Neural cell (in vitro differentiated cells): ENCODE data around the gene RBM19. TPM values are rescaled to one million over a fixed set of nuclear protein-coding genes. Genes with fewer than 3 reads are reported as not detected.

Experiments
- H2AFZ ChIP-seq: fragments of 200-600, 300-800 bp; sonication (generic), shearing (Covaris generic); 2 replicates; pipeline ENCODE4 v1.6.0; 2014; ENCODE audit warnings: low read depth, mild to moderate bottlenecking, antibody characterized with exemption, low read length, moderate library complexity
- H3F3A ChIP-seq: fragments of 200-600 bp; shearing (Covaris generic); 2 replicates; pipeline ENCODE4 v1.6.1; 2016; ENCODE audit warnings: mild to moderate bottlenecking, moderate library complexity, mixed read lengths, antibody characterized with exemption, low read length; ENCODE audit not compliant: insufficient read depth, poor library complexity, severe bottlenecking
- H3K27ac ChIP-seq: fragments of 200-600, 300-800 bp; sonication (generic), shearing (Covaris generic); 2 replicates; pipeline ENCODE4 v1.5.1; 2014; ENCODE audit warnings: mild to moderate bottlenecking, low read length, moderate library complexity
- H3K27me3 ChIP-seq: fragments of 300-800, 200-600 bp; sonication (generic), shearing (Covaris generic); 2 replicates; pipeline ENCODE4 v1.6.0; 2014; ENCODE audit warnings: mild to moderate bottlenecking, low read depth, low read length, moderate library complexity; ENCODE audit not compliant: insufficient read depth
- H3K36me3 ChIP-seq: fragments of 300-800, 200-600 bp; sonication (generic), shearing (Covaris generic); 2 replicates; pipeline ENCODE4 v1.5.1; 2014; ENCODE audit warnings: mild to moderate bottlenecking, antibody characterized with exemption, low read length, moderate library complexity; ENCODE audit not compliant: insufficient read depth
- H3K4me2 ChIP-seq: fragments of 300-800, 200-600 bp; sonication (generic), shearing (Covaris generic); 2 replicates; pipeline ENCODE4 v1.6.0; 2014; ENCODE audit warnings: mild to moderate bottlenecking, low read length
- H3K4me3 ChIP-seq: fragments of 300-800, 200-600 bp; sonication (generic), shearing (Covaris generic); 2 replicates; pipeline ENCODE4 v1.5.1; 2014; ENCODE audit warnings: mild to moderate bottlenecking, low read length, moderate library complexity
- H3K79me2 ChIP-seq: fragments of 200-600 bp; shearing (Covaris generic); replicated peaks from 2 replicates; pipeline ENCODE4 v1.6.0; 2014; ENCODE audit warnings: mild to moderate bottlenecking, low read length, moderate library complexity; ENCODE audit not compliant: insufficient read depth
- H3K9ac ChIP-seq: fragments of 300-800, 200-600 bp; sonication (generic), shearing (Covaris generic); 2 replicates; pipeline ENCODE4 v1.6.1; 2016; ENCODE audit warnings: mild to moderate bottlenecking, low read length, mixed read lengths
- H3K9me2 ChIP-seq: fragments of 200-600 bp; shearing (Covaris generic); 2 replicates; pipeline ENCODE4 v1.6.1; 2016; ENCODE audit warnings: mild to moderate bottlenecking, low read length, mixed read lengths; ENCODE audit not compliant: insufficient read depth
- H3K9me3 ChIP-seq: fragments of 200-600, 300-800 bp; sonication (generic), shearing (Covaris generic); 2 replicates; pipeline ENCODE4 v1.6.1; 2016; ENCODE audit warnings: mild to moderate bottlenecking, mixed run types, low read length, moderate library complexity, mixed read lengths
- H4K20me1 ChIP-seq: fragments of 200-600 bp; shearing (Covaris generic); 2 replicates; pipeline ENCODE4 v1.6.1; 2016; ENCODE audit warnings: mild to moderate bottlenecking, mixed run types; ENCODE audit not compliant: insufficient read depth
- EP300 ChIP-seq: fragments of 450-650 bp; conservative IDR thresholded peaks from 2 replicates; pipeline ENCODE4 v1.6.1; 2014; ENCODE audit warnings: antibody characterized with exemption, mild to moderate bottlenecking, moderate library complexity; ENCODE audit not compliant: poor library complexity, severe bottlenecking
- EZH2 ChIP-seq: fragments of 200-600, 300-800 bp; shearing (Covaris generic), sonication (generic); IDR thresholded peaks from 2 replicates; pipeline ENCODE4 v1.6.1; 2014; ENCODE audit warnings: antibody characterized with exemption, low read length, borderline replicate concordance, mild to moderate bottlenecking; ENCODE audit not compliant: insufficient read depth, poor library complexity, severe bottlenecking
- MXI1 ChIP-seq: fragments of 450-650 bp; conservative IDR thresholded peaks from 2 replicates; pipeline ENCODE4 v1.6.1; 2014; ENCODE audit warnings: antibody characterized with exemption, mild to moderate bottlenecking; ENCODE audit not compliant: poor library complexity, severe bottlenecking
- POLR2AphosphoS5 ChIP-seq: IDR thresholded peaks from 2 replicates; pipeline ENCODE4 v1.6.1; 2012
- RAD21 ChIP-seq: fragments of 450-650 bp; conservative IDR thresholded peaks from 2 replicates; pipeline ENCODE4 v1.6.1; 2014; ENCODE audit warnings: antibody characterized with exemption, mild to moderate bottlenecking, moderate library complexity
- SMC3 ChIP-seq: fragments of 450-650 bp; conservative IDR thresholded peaks from 2 replicates; pipeline ENCODE4 v1.6.1; 2014; ENCODE audit warnings: antibody characterized with exemption, mild to moderate bottlenecking, moderate library complexity; ENCODE audit not compliant: poor library complexity
- TAF1 ChIP-seq: IDR thresholded peaks from 2 replicates; pipeline ENCODE4 v1.6.1; 2012; ENCODE audit warnings: low read depth
- polyA plus RNA-seq: library from polyadenylated mRNA; depleted of rRNA; stranded (reverse); fragments of >200 nt; gene quantifications from 2 replicates; pipeline ENCODE4 v1.2.3, GENCODE V29; 2014
- TF ChIP-seq, protein P1 (sequence below): fragments of 450-650 bp; IDR thresholded peaks from 2 replicates; pipeline ENCODE4 v1.5.1; 2014; ENCODE audit warnings: antibody characterized with exemption, mild to moderate bottlenecking, moderate library complexity; ENCODE audit not compliant: poor library complexity, severe bottlenecking
- TF ChIP-seq, protein P2 (sequence below): IDR thresholded peaks from 2 replicates; pipeline ENCODE4 v1.6.1; 2012; ENCODE audit warnings: borderline replicate concordance

The RBM19 gene
- polyA plus RNA-seq, 1 donor from 2014 or later = 14.2 TPM

DNA sequence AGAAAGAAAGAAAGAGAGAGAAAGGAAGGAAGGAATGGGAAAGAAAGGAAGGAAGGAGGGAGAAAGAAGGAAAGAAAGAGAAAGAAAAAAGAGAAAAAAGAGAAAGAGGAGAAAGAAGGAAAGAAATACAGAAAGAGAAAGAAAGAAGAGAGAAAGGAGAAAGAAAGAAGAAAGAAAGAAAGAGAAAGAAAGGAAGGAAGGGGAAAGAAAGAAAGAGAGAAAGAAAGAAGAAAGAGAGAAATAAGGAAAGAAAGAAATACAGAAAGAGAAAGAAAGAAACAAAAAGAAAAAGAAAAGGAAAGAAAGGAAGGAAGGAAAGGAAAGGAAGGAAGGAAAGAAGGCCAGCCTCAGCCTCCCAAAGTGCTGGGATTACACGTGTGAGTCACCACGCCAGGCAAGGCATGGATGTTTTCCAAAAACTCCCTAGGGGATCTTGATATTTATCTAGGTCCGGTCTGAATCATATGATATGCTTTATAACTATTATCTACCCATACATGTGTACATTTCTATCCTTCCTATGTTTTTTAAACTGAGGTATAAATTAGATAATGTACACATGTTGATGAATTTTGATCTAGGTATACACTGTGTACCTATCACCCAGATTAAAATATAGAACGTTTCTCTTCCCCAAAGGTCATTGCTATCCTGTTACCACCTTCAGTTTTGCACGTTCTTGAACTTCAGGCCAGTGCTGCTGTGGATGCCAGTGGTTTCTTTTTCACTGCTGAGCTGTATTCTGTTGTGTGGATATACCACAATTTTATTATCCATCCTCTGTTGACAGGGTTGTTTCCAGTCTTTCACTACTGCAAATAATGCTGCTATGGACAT lies 177.9 kb downstream of the RBM19 start:
- Histone ChIP-seq H3F3A (no peaks in the 10 kb centered on the region), H3K9me2 (no peaks in the 10 kb centered on the region), H3K4me2 (no peak overlapping the region), H3K9me3 (no peaks in the 10 kb centered on the region), H3K79me2 (no peaks in the 10 kb centered on the region), H3K27me3 (no peaks in the 10 kb centered on the region), H3K4me3 (no peak overlapping the region), H3K27ac (no peak overlapping the region), H3K9ac (no peak overlapping the region), H2AFZ (no peak overlapping the region), H3K36me3 (no peaks in the 10 kb centered on the region), H4K20me1 (no peaks in the 10 kb centered on the region)
- TF ChIP-seq, protein P1, sequence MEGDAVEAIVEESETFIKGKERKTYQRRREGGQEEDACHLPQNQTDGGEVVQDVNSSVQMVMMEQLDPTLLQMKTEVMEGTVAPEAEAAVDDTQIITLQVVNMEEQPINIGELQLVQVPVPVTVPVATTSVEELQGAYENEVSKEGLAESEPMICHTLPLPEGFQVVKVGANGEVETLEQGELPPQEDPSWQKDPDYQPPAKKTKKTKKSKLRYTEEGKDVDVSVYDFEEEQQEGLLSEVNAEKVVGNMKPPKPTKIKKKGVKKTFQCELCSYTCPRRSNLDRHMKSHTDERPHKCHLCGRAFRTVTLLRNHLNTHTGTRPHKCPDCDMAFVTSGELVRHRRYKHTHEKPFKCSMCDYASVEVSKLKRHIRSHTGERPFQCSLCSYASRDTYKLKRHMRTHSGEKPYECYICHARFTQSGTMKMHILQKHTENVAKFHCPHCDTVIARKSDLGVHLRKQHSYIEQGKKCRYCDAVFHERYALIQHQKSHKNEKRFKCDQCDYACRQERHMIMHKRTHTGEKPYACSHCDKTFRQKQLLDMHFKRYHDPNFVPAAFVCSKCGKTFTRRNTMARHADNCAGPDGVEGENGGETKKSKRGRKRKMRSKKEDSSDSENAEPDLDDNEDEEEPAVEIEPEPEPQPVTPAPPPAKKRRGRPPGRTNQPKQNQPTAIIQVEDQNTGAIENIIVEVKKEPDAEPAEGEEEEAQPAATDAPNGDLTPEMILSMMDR = no peak
- TF ChIP-seq, protein P2, sequence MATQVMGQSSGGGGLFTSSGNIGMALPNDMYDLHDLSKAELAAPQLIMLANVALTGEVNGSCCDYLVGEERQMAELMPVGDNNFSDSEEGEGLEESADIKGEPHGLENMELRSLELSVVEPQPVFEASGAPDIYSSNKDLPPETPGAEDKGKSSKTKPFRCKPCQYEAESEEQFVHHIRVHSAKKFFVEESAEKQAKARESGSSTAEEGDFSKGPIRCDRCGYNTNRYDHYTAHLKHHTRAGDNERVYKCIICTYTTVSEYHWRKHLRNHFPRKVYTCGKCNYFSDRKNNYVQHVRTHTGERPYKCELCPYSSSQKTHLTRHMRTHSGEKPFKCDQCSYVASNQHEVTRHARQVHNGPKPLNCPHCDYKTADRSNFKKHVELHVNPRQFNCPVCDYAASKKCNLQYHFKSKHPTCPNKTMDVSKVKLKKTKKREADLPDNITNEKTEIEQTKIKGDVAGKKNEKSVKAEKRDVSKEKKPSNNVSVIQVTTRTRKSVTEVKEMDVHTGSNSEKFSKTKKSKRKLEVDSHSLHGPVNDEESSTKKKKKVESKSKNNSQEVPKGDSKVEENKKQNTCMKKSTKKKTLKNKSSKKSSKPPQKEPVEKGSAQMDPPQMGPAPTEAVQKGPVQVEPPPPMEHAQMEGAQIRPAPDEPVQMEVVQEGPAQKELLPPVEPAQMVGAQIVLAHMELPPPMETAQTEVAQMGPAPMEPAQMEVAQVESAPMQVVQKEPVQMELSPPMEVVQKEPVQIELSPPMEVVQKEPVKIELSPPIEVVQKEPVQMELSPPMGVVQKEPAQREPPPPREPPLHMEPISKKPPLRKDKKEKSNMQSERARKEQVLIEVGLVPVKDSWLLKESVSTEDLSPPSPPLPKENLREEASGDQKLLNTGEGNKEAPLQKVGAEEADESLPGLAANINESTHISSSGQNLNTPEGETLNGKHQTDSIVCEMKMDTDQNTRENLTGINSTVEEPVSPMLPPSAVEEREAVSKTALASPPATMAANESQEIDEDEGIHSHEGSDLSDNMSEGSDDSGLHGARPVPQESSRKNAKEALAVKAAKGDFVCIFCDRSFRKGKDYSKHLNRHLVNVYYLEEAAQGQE = no peak

DNA sequence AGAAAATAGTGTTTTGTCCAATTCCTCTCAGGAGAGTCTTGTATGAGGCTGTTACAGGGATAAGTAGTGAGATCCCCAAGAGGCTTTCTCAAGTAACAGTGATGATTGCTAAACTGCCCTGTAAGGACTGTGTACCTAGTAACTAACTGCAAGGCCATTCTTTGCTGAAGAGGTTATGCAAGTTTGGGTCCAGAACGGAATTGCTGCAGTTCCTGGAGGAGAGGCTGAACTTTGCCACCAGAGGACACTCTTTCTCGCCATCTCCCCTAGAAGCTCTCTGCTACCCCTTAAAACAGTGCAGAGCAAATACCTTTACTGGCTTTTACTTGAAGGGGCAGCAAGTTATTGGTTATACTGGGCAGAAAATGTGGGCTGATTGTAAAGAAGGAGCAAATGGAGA lies 180.0 kb downstream of the RBM19 start:
- Histone ChIP-seq H3K36me3 (no peaks in the 10 kb centered on the region), H3K4me3 (no peak overlapping the region), H3K9me3 (no peaks in the 10 kb centered on the region), H4K20me1 (no peaks in the 10 kb centered on the region), H2AFZ (no peak overlapping the region), H3K9ac (no peak overlapping the region), H3K4me2 (no peak overlapping the region), H3K27ac (no peak overlapping the region), H3F3A (no peaks in the 10 kb centered on the region), H3K9me2 (no peaks in the 10 kb centered on the region), H3K79me2 (no peaks in the 10 kb centered on the region), H3K27me3 (no peaks in the 10 kb centered on the region)
- TF ChIP-seq, protein P2 = no peak
- TF ChIP-seq POLR2AphosphoS5 = no peak
- TF ChIP-seq SMC3 = no peak
- no peak for TF ChIP-seq TAF1
- TF ChIP-seq, protein P1 = no peak
- TF ChIP-seq RAD21 = no peak
- TF ChIP-seq MXI1 = no peak
- TF ChIP-seq EZH2 = no peak
- TF ChIP-seq EP300 = no peak
